ENCODE measurements around the gene ETFB. TPM values are rescaled to one million over a fixed set of nuclear protein-coding genes. Genes with fewer than 3 reads are reported as not detected.

Gene ETFB
- total and polyA plus RNA-seq, 9 of the 15 experiments (the other 6 are each of a cell fraction or from before 2014, with no cell fraction given), result 18.1 to 143 (median 96.1) TPM

GRCh38 chr19:51365965-51366388 lies at the start of gene ETFB (continued):
- TF ChIP-seq ZC3H11A (IDR thresholded peaks at IDR 0.05; ENCODE audit: low read depth, low read length), result no peak
- no peak for TF ChIP-seq YBX1 (IDR thresholded peaks at IDR 0.05)
- 0 out of 2 replicates have a peak, but pooled peaks have one; percentile 47 for TF ChIP-seq ZFP91 (CRISPR knock-in tag; IDR thresholded peaks at IDR 0.05)
- peak in 1 of 2 experiments; percentile 73; a peak in 1 of 4 replicates for TF ChIP-seq UBTF (IDR thresholded peaks at IDR 0.05; ENCODE audit: borderline replicate concordance in 1 of 2, low read depth in 2 of 2, low read length in 2 of 2)
- TF ChIP-seq ARID4B (CRISPR knock-in tag; IDR thresholded peaks at IDR 0.05), result peak; percentile 56; the same call in 1 of the 2 replicates
- no peak for TF ChIP-seq MED1 (CRISPR knock-in tag; IDR thresholded peaks at IDR 0.05; ENCODE audit: borderline replicate concordance)
- no peak for TF ChIP-seq ZNF740 (CRISPR knock-in tag; IDR thresholded peaks at IDR 0.05)
- TF ChIP-seq ZNF740 (tag; IDR thresholded peaks at IDR 0.05), result no peak
- TF ChIP-seq RBM22 (IDR thresholded peaks at IDR 0.05; ENCODE audit: low read depth, low read length, poor library complexity, severe bottlenecking), result no peak
- no peak for TF ChIP-seq FOXO4 (CRISPR knock-in tag; IDR thresholded peaks at IDR 0.05)
- TF ChIP-seq NR4A1 (CRISPR knock-in tag; IDR thresholded peaks at IDR 0.05), result no peak
- no peak for TF ChIP-seq NR4A1 (tag; IDR thresholded peaks at IDR 0.05)
- TF ChIP-seq L3MBTL2 (IDR thresholded peaks at IDR 0.05), result peak; percentile 68
- 0 out of 2 replicates have a peak, but pooled peaks have one; percentile 5 for TF ChIP-seq CEBPG (CRISPR knock-in tag; IDR thresholded peaks at IDR 0.05)
- no peak for TF ChIP-seq CEBPG (tag; conservative IDR thresholded peaks at IDR 0.05 in 1 of 2, IDR thresholded peaks at IDR 0.05 in 1 of 2)
- no peak for TF ChIP-seq ZNF184 (CRISPR knock-in tag; IDR thresholded peaks at IDR 0.05)
- no peak for TF ChIP-seq TBL1XR1 (IDR thresholded peaks at IDR 0.05; ENCODE audit: low read length in 2 of 2)

Measured in K562 (cell line).